ENCODE data around the gene C11orf71.

C11orf71 gene

GRCh38 chr11:114353443-114353842 lies 46.9 kb downstream of the C11orf71 start:
- DNase-seq, result no peak

- DNase-seq, result no peak
Observed at GRCh38 chr11:114350022-114350421, 50.3 kb downstream of the C11orf71 start.
